OCI-LY7 (cell line): ENCODE results near the gene E2F8. TPM values are rescaled to one million over a fixed set of nuclear protein-coding genes. Genes with fewer than 3 reads are reported as not detected.

Source experiments
- BruUV-seq: library from RNA; stranded (reverse); fragments of 400-500 nt; replicated peaks from 2 replicates; lab custom pipeline; 2021; lab: Mats Ljungman, UMichigan
- CTCF ChIA-PET: fragments of 300-600 bp; sonication (Branson Sonifier 250); formaldehyde crosslinking; loops from one replicate; lab custom pipeline; 2022; ENCODE audit warnings: antibody characterized with exemption; ENCODE audit not compliant: unreplicated experiment; lab: Charles Lee
- POLR2A ChIA-PET: fragments of 300-600 bp; sonication (Branson Sonifier 250); formaldehyde crosslinking; loops from one replicate; lab custom pipeline; 2022; ENCODE audit warnings: antibody characterized with exemption; lab: Charles Lee
- DNase-seq: peaks from one replicate; pipeline ENCODE4 v3.0.0-alpha.2; 2015; ENCODE audit warnings: low spot score
- H2AFZ ChIP-seq: fragments of 200-600 bp; sonication (generic), shearing (Covaris generic); 2 replicates; pipeline ENCODE4 v1.6.1; 2014; ENCODE audit warnings: mild to moderate bottlenecking, antibody characterized with exemption, low read length, moderate library complexity
- H3K27ac ChIP-seq: fragments of 200-600 bp; sonication (generic); 2 replicates; pipeline ENCODE4 v1.5.1; 2014; ENCODE audit warnings: mixed run types, low read depth, mild to moderate bottlenecking, moderate library complexity, low read length, inconsistent platforms; ENCODE audit not compliant: poor library complexity, severe bottlenecking
- H3K36me3 ChIP-seq: fragments of 200-600 bp; sonication (generic); 2 replicates; pipeline ENCODE4 v1.6.1; 2014; ENCODE audit warnings: mild to moderate bottlenecking, antibody characterized with exemption, low read length, moderate library complexity, mixed read lengths; ENCODE audit not compliant: insufficient read depth
- H3K4me1 ChIP-seq: fragments of 200-600 bp; sonication (generic); 2 replicates; pipeline ENCODE4 v1.5.1; 2014; ENCODE audit warnings: mild to moderate bottlenecking, low read length; ENCODE audit not compliant: insufficient read depth, poor library complexity, severe bottlenecking
- H3K4me2 ChIP-seq: fragments of 200-600 bp; sonication (generic); 2 replicates; pipeline ENCODE4 v1.6.1; 2014; ENCODE audit warnings: mild to moderate bottlenecking, low read length
- H3K4me3 ChIP-seq: fragments of 200-600 bp; sonication (generic); 2 replicates; pipeline ENCODE4 v1.5.1; 2014; ENCODE audit warnings: mild to moderate bottlenecking, low read depth, low read length; ENCODE audit not compliant: poor library complexity, severe bottlenecking
- H3K79me2 ChIP-seq: fragments of 200-600 bp; sonication (generic); 2 replicates; pipeline ENCODE4 v1.6.1; 2016; ENCODE audit warnings: low read depth, mild to moderate bottlenecking, low read length, moderate library complexity, mixed read lengths; ENCODE audit not compliant: insufficient read depth
- H3K9me2 ChIP-seq: fragments of 200-600 bp; sonication (generic); 2 replicates; pipeline ENCODE4 v1.6.1; 2016; ENCODE audit warnings: mild to moderate bottlenecking, low read length, mixed read lengths; ENCODE audit not compliant: insufficient read depth
- H3K9me3 ChIP-seq: fragments of 200-600 bp; sonication (generic); 2 replicates; pipeline ENCODE4 v1.6.1; 2014; ENCODE audit warnings: mild to moderate bottlenecking, mixed run types, low read length, mixed read lengths
- H4K20me1 ChIP-seq: fragments of 200-600 bp; sonication (generic); 2 replicates; pipeline ENCODE4 v1.6.1; 2014; ENCODE audit warnings: mild to moderate bottlenecking, antibody characterized with exemption, low read length, moderate library complexity, mixed read lengths; ENCODE audit not compliant: insufficient read depth
- CTCF ChIP-seq: fragments of 200-600 bp; sonication (generic); conservative IDR thresholded peaks from 2 replicates; pipeline ENCODE4 v1.5.1; 2014; ENCODE audit warnings: mild to moderate bottlenecking, antibody characterized with exemption, low read length, moderate library complexity, mixed read lengths
- EZH2phosphoT487 ChIP-seq: fragments of 200-600 bp; sonication (generic); IDR thresholded peaks from 2 replicates; pipeline ENCODE4 v1.6.1; 2018; ENCODE audit warnings: low read depth, borderline replicate concordance, mild to moderate bottlenecking, mixed run types, antibody characterized with exemption, low read length, moderate library complexity, mixed read lengths
- intact Hi-C: fragments of 100-400 bp; cut with micrococcal nuclease; formaldehyde crosslinking; loops from one replicate; pipeline ENCODE4 v1.10.0; 2022; ENCODE audit not compliant: unreplicated experiment
- total RNA-seq, 2 experiments: library from RNA; depleted of rRNA in 1 of 2; stranded (reverse); fragments of >200 nt in 1 of 2; shearing (Covaris generic) in 1 of 2; gene quantifications; 2 replicates each; pipeline ENCODE4 v1.2.3, GENCODE V29; 2014 to 2022

The E2F8 gene
- total RNA-seq, 2 experiments from 2014 or later: 29.3 to 55.7 TPM

- peak overlapping the region; percentile 68 for H3K4me2 ChIP-seq
- ChIA-PET POLR2A (interaction anchor here (0.7 to 1.4 kb wide), 2 partner anchors 14 to 229 kb away, joined by 3 read pairs; no protein-coding TSS in a partner anchor), CTCF (no interaction called here)
- TF ChIP-seq EZH2phosphoT487 (no peak), CTCF (no peak)
- H3K9me3 ChIP-seq: no peaks in the 10 kb centered on the region
- no peak overlapping the region for H2AFZ ChIP-seq
- no peak overlapping the region for H3K4me3 ChIP-seq
- H4K20me1 ChIP-seq: 0 out of 2 replicates have a peak, but pooled peaks cover 3% of the 10 kb centered on the region
- H3K79me2 ChIP-seq: peaks cover 48% of the 10 kb centered on the region
- no peak overlapping the region for H3K27ac ChIP-seq
- no TSS peak for BruUV-seq
- H3K36me3 ChIP-seq: peaks cover 76% of the 10 kb centered on the region
- DNase-seq: no peak
- intact Hi-C loops: no loop called here
- peaks cover 24% of the 10 kb centered on the region for H3K4me1 ChIP-seq
- H3K9me2 ChIP-seq: no peaks in the 10 kb centered on the region
These were observed 2.9 kb downstream of the E2F8 start for GRCh38 chr11:19237813-19238212.

- Histone ChIP-seq H3K9me3 (no peaks in the 10 kb centered on the region), H3K4me1 (peaks cover 20% of the 10 kb centered on the region), H3K36me3 (peaks cover 80% of the 10 kb centered on the region), H2AFZ (no peak overlapping the region), H3K4me3 (no peak overlapping the region), H3K9me2 (no peaks in the 10 kb centered on the region), H3K4me2 (no peak overlapping the region), H3K79me2 (peaks cover 48% of the 10 kb centered on the region), H4K20me1 (0 out of 2 replicates have a peak, but pooled peaks cover 3% of the 10 kb centered on the region), H3K27ac (no peak overlapping the region)
- POLR2A ChIA-PET: interaction anchor here (0.7 to 1.4 kb wide), 2 partner anchors 13 to 228 kb away, joined by 3 read pairs; no protein-coding TSS in a partner anchor
- TF ChIP-seq CTCF (no peak), EZH2phosphoT487 (no peak)
- no TSS peak for BruUV-seq
- intact Hi-C loops: no loop called here
- no peak for DNase-seq
- CTCF ChIA-PET: no interaction called here
These were observed 3.4 kb downstream of the E2F8 start for GRCh38 chr11:19237381-19237780.

GRCh38 chr11:19234231-19234817, 6.4 kb downstream of the E2F8 start:
- Histone ChIP-seq H3K27ac (no peak overlapping the region), H3K36me3 (peaks cover 100% of the 10 kb centered on the region), H3K9me2 (no peaks in the 10 kb centered on the region), H3K4me1 (peaks cover 15% of the 10 kb centered on the region), H3K9me3 (no peaks in the 10 kb centered on the region), H3K4me2 (no peak overlapping the region), H3K79me2 (peaks cover 39% of the 10 kb centered on the region), H2AFZ (no peak overlapping the region), H4K20me1 (0 out of 2 replicates have a peak, but pooled peaks cover 3% of the 10 kb centered on the region), H3K4me3 (no peak overlapping the region)
- no peak for DNase-seq
- CTCF ChIA-PET: no interaction called here
- intact Hi-C loops: no loop called here
- POLR2A ChIA-PET: interaction anchor here (0.5 kb wide), 1 partner anchor 547 kb away, joined by 3 read pairs; no protein-coding TSS in a partner anchor
- BruUV-seq: no TSS peak
- TF ChIP-seq EZH2phosphoT487 (no peak), CTCF (no peak)
